Astrocyte (in vitro differentiated cells and primary cell): Measurements from ENCODE around the gene SRBD1.

Source experiments
- EZH2 ChIP-seq: IDR thresholded peaks from 2 replicates; pipeline ENCODE4 v1.6.1; 2012; ENCODE audit warnings: mild to moderate bottlenecking, low read length, inconsistent platforms; ENCODE audit not compliant: insufficient read depth
- TF ChIP-seq, protein P1 (sequence below): IDR thresholded peaks from 2 replicates; pipeline ENCODE4 v1.5.1; 2011; ENCODE audit warnings: low read depth, mild to moderate bottlenecking, inconsistent platforms, low read length, moderate library complexity; ENCODE audit not compliant: insufficient read depth

DNA sequence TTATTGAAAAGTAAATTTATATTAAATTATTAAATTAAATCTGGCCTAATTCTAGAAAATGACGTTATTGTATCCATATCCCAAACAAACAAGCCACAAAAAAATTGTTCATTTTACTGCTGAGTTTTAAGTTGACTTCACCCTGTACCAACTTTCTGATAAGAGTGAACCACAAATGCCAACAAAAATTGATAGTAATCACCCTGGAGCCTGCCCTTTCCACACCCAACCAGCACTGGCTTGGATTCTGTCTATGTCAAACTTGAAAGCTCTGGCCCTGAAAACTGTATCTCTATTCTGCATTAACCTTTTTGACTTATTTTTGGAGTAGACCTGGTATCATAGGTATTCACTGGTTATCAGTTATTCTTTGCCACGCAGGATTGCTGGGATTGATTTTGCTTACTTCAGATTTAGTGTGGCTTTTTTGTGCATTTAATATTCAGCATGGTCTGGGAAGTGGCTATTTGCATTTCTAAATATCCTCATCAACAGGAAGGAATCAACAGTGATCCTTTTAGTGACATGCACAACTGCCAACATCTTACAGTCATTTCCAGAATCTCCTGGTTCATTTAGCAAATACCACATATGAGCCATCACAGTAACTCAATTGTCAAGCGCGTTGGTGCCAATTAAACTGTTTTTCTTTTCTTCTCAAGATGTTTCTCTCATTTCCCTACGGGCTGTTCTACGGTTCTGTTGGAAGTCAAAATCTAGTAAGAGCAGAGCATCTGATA, 11.4 kb upstream of the SRBD1 start:
- TF ChIP-seq, protein P1, sequence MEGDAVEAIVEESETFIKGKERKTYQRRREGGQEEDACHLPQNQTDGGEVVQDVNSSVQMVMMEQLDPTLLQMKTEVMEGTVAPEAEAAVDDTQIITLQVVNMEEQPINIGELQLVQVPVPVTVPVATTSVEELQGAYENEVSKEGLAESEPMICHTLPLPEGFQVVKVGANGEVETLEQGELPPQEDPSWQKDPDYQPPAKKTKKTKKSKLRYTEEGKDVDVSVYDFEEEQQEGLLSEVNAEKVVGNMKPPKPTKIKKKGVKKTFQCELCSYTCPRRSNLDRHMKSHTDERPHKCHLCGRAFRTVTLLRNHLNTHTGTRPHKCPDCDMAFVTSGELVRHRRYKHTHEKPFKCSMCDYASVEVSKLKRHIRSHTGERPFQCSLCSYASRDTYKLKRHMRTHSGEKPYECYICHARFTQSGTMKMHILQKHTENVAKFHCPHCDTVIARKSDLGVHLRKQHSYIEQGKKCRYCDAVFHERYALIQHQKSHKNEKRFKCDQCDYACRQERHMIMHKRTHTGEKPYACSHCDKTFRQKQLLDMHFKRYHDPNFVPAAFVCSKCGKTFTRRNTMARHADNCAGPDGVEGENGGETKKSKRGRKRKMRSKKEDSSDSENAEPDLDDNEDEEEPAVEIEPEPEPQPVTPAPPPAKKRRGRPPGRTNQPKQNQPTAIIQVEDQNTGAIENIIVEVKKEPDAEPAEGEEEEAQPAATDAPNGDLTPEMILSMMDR = no peak
- TF ChIP-seq EZH2 = no peak
